HG03066 (cell line): Measurements from ENCODE around the gene RAI1.
A peak's percentile ranks its signal among the peaks of the same experiment; 100 is the strongest.

Experiments used
- ATAC-seq: cut with Tn5 transposase; IDR thresholded peaks from one replicate; pipeline ENCODE4 v1.9.1; 2021; ENCODE audit warnings: low read depth; ENCODE audit not compliant: unreplicated experiment

Gene RAI1

DNA sequence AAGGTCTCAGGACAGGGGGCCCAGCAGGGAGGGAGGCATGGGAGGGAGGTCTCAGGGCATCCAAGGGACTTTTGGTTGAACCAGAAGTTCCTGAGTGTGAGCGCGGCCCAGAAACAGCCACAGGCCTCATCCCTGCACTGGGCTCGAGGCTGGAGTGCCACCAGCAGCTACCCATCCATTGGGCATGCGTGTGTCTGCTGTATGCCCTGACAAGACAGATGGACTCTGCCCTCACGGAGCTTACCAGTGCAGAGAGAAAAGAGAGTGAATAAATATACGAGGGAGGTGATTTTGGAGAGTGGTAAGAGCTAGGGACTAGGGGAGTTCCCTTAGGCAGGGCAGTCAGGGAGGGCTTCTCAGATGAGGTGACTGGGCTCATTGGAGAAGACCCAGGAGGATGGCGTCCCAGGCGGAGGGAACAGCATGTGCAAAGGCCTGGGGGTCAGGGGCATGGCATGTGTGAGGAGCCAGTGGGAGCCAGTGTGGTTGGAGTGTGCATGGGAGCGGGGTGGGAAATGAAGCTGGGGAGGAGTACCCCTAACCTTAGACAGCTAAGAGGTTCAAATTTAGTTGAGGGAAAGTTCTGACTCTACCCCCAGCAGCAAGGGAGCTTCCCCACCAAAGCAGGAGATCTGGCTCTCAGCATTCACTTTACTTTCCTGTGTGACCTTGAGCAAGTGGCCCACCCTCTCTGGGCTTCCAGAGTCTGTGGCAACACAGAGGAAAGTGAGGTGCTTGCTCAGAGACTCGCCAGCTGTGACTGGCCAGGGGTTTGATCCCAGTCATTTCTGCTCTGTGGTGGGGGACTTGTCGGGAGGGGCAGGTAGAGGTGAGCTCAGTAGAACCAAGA, 80.9 kb downstream of the RAI1 start:
- ATAC-seq = no peak

GRCh38 chr17:17762744-17763105, 81.5 kb downstream of the RAI1 start:
- ATAC-seq = no peak

GRCh38 chr17:17763136-17763535, 81.9 kb downstream of the RAI1 start:
- ATAC-seq = no peak

GRCh38 chr17:17763734-17764133, 82.5 kb downstream of the RAI1 start:
- no peak for ATAC-seq

- ATAC-seq = no peak
Observed at GRCh38 chr17:17765359-17766076, 84.3 kb downstream of the RAI1 start.

DNA sequence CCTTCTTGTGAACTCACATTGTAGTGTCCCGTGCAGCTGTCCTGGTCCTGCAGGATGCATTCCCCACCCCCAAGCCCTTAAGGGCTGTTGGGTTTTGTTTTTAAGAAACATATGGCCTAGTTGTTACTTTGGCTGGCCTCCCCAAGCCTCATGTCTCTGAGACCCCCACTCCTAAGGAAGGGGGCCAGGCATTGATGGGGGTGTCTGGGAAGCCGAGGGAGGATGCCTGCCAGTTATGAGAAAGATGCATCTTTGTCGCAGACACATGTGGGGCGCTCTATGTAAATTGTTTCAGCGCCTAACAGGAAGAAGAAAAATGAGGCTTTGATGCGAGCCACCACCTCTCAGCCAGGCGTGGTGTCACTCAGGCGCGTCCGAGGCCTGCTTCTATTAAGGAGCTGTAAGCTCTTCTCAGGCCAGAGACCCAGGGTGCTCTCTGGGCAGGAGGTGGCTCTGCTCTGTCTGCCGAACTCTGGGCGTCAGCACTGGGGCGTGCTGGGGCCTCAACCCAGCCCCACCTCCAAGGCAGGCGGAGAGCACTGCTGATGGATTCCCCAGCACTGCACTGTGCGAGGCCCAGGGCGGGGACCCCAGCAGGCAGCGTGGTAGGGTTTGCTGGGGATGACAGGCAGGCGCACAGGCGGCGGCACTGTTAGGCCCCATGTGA, 85.0 kb downstream of the RAI1 start:
- ATAC-seq = peak; percentile 66

DNA sequence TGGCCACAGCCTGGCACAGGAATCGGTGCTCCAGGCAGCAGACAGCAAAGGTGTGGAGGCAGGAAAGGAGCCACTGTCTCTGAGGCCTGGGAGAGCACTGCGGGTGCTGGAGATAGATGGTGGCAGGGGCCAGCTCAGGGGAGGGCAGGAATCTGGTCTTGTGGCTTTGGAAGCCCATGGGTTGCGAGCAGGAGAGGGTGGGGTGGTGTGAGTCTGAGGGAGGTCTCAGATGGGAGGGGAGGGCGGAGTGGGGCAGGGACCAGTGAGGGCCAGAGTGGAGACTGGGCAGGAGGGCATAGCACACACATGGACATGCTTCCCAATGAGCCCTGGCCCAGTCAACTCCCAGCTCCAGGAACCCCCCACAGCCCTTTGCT, 85.5 kb downstream of the RAI1 start:
- no peak for ATAC-seq

DNA sequence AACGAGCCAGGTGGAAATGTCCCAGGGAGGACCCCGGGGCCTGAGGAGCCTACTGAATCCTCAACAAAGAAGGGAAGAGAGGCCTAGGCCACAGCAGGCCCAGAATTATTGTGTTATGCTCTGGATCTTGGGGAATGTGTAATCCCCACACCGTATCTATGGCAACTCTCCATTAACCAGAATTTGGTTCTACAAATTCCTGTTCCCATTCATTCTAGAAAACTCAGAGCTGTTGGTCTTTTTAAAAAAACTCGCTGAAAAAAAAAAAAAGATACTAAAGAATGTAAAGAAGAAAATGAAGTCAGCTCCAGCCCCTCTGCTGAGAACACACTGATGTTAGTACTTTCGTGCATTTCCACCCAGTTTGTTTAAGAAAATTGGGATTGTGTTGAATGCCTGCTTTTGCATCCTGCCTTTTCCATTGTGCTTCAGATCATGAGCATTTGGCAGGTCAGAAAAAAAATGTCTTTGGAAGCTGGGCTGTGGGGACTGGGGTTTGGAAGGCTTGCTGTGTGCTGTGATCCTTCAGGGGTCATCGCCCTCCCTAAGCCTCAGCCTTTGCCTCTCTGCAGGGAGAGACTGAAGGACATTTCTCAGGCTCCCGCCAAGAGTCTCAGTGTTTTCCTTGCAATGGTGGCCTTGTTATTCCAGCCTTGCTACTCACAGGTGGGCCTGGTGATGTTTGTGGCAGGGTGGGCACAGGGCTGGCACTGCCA, 86.1 kb downstream of the RAI1 start:
- ATAC-seq = no peak

DNA sequence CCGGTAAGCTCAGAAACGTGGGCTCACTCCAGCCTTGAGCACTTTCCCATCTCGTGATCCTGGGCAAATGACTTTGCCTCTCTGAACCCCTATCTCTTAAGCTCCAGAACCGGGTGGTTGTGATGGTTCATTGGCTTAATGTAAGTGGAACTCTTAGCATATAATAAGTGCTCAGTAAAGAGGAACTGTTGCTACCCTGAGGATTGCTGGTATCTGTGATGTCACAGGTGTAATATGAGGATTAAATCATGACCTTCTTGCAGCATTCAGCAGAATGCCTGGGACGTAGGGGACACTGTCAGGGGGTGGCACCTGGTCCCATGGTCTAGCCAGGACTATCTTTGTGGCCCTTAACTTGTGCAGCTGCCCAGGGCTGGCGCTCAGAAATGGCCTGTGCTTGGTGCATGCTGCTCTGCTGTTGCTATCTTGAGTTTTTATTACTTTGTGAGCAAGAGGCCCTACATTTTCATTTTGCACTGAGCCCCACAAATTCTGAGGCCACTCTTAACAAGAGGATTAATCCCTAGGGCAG, 86.7 kb downstream of the RAI1 start:
- ATAC-seq = no peak

DNA sequence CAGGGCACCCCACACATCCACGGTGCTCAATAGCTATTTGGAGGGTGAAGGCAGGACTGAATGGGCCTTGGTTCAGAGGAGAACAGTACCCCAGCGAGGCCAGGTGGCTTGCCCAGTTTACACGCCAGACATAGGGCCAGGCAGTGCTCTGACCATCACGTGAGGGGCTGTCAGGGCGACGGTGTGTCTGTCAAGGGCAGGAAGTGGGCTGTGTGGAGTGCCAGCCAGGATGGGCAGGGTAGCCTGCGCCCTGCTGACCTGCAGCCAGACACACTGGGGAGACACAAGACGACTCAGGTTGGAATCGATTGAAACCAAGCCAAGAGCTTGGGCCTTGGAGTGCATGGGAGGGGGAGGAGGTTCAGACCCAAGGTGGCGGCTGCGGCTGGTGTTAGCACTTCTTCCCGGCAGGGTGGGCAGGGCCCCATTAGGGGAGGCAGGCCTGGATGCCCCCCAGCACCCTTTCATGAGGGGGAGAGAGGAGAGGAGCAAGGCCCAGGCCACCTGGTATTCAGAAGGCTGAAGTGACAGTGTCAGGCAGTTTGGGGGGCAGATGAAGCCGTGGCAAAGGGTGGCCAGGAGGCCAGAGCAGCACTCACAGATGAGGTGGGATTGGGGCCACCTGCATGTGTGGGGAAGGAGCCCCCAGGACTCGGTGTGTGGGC, 87.3 kb downstream of the RAI1 start:
- ATAC-seq = no peak

GRCh38 chr17:17769869-17770631, 88.8 kb downstream of the RAI1 start:
- no peak for ATAC-seq

DNA sequence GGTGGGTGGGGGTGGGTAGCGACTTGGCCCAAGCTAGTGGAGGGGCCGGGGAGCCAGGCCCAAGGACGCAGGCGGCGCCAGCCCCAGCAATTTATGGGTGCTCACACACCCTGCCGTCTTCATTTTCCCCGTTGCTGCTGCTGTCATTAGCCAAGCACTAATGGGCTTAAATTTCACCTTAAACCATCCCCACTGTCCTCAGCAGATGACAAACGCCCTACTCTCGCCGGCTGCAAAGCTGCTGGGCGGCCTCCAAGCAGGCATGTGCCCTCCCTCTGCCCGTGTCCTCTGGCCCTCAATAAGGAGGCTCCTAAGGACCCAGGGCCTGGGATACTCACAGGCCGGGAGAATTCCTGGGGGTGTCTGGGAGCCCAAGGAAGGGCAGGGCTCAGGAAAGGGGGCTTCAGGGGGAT, 89.4 kb downstream of the RAI1 start:
- no peak for ATAC-seq

DNA sequence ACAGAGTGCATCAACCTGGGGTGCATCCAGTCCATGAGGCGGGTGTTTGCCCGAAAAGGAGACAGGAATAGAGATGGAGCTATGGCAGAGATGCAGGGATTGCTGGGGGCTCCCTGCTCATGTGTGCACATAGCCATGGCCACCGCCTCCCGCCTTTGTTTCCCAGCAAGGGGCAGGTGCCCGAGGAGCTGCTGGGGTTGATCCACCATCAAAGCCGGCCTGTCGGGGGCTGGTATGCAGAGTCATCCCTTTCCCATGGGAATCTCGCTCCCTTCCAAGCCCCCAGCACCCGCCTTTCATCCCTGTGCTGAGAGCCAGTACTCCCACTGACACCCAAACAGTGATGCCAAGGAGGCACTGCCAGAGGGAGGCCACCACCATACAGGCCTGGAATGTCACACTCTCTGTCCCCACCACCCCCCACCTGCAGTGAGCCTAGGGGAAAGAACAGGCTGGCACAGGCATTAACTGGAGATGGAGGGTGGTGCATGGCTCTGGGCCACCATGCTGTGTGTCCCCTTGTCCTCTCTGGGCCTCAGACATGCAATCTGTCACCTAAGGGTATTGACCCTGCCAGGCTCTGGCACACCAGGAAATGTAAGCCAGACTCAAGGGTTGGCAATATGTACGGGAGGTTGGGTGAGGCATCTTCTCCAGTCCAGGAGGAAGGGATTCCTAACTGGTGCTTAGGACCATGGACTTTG, 90.4 kb downstream of the RAI1 start:
- no peak for ATAC-seq

DNA sequence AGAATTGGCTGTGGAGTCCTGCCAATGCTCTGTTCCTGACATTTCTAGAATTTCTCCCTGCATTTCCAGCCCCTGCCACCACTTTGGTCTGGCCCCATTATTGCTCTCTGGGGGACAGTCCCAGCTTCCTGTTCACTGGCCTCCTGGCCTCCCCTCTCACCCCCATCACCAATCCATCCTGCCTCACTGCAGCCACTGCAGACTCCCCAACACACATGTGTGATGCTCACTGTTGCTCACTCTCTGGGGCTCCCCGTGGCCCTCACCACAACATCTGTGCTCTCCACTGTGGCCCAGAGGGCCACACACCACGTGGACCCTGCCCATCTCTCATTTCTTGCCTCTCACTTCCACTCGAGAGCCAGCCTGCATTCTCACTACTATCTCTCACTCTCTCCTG, 91.0 kb downstream of the RAI1 start:
- ATAC-seq = no peak

- no peak for ATAC-seq
Observed at GRCh38 chr17:17774009-17774881, 93.0 kb downstream of the RAI1 start.

DNA sequence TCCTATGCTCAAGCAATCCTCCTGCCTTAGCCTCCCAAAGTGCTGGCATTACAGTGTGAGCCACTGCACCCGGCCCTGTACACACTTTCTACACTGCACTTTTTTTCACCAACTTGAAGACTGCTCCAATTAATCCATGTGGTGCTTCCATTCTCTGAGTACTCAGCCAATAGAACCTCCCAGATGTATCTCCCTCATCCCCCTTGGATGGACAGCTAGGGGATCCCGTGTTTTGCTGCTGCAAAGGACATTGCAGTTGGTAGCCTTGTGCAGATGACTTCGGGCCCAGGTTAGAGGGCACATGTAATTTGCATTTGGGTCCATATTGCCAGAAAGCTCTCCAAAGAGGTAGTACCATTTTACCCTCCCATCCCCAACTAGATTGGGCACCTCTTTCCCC, 95.6 kb downstream of the RAI1 start:
- no peak for ATAC-seq

DNA sequence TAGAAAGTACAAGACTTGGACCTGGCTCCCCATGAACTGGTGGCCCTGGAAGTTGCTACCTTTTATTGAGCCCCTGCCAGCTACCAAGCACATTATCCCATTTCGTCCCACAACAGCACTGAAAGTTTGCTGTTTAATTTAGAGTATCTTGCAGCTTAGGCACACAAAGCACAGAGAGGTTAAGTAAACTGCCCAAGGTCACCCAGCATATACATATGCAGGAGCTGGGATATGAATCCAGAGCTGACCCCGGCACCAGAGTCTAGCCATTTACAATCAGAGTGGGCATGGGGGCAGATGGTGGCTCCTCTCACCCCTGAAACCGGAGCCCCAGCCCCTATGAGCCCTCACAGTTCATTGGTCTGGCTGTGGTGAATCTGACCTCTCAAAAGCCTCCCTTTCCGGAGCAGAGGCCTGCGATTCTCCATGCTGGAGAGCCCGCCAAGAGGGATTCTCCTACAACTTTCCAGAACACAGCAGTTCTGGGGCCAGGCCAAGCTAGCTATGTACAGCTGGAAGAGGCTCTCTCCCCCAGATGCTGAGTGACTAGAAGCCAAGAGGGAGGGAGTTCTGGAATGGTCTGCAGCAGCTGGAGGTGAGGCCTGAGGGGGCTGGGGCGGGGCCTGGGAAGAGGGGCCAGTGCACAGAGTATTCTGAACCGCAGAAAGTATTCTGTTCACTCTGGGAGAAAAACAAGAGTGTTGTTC, 97.2 kb downstream of the RAI1 start:
- ATAC-seq = no peak
